Esophagus squamous epithelium (tissue), 4 donors: Measurements from ENCODE around the gene ZNHIT2.

Experiments
- CTCF ChIP-seq, 6 experiments: fragments of 450-650 bp in 4 of 6; fragments of 200-600 bp in 2 of 6; sonication (generic) in 2 of 6; IDR thresholded peaks; one replicate each; pipeline ENCODE4 v1.5.1; 2016 to 2019; ENCODE audit warnings: antibody characterized with exemption in 6 of 6, mild to moderate bottlenecking in 4 of 6, moderate library complexity in 4 of 6
- POLR2A ChIP-seq, 4 donors: fragments of 450-650 bp; IDR thresholded peaks; one replicate each; pipeline ENCODE4 v1.6.1; 2017; ENCODE audit warnings: antibody characterized with exemption in 4 of 4, mild to moderate bottlenecking in 4 of 4, moderate library complexity in 3 of 4

GRCh38 chr11:65087827-65088226 is 29.7 kb downstream of the ZNHIT2 start:
- TF ChIP-seq CTCF (IDR thresholded peaks at IDR 0.05) (no peak), POLR2A (IDR thresholded peaks at IDR 0.05) (no peak)
